NCI-H2196 (cell line): ENCODE results near the gene NPR1.
"Not testable (repeated sequence)": the region's sequence is repeated elsewhere in the genome, so short reads cannot be mapped to it uniquely, and the experiment has no call there.

ENCODE experiments used
- DNase-seq: peaks from one replicate; lab custom pipeline; 2025; ENCODE audit not compliant: unreplicated experiment; lab: John Stamatoyannopoulos, UW

NPR1 gene

DNA sequence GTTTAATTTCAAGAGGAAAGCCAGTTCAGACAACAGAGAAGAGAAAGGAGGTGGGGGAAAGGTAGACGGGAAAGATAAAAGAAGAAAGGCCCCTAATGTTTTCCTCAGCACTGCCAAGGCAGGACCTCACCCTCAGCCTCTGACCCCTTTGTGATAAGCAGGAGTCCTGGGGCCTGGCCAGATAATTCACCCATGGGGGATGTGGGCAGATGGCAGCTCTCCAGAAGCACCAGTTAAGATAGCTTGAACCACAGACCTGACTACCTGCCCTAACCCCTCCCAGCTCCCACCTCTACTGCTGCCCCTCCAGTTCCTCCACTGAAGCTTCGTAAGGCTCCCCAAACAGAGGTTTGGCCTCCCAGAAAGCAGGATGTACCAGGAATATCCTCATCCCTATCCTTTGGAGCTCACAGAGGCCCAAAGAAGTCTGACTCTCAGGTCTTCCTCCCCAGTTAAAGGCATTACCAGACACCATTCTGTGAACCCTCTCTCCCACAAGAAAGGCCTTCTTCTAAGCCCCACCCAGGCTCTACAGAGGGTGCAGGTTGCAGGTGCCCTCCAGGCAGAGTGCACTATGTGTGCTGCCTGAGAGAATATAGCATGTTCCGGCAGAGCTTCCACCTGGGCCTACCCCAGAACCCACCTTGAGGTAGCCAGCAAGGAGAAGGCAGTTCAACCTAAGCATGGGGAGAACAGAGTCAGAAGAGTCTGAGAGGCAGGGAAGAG, 29.2 kb upstream of the NPR1 start:
- DNase-seq = peak; percentile 67

DNA sequence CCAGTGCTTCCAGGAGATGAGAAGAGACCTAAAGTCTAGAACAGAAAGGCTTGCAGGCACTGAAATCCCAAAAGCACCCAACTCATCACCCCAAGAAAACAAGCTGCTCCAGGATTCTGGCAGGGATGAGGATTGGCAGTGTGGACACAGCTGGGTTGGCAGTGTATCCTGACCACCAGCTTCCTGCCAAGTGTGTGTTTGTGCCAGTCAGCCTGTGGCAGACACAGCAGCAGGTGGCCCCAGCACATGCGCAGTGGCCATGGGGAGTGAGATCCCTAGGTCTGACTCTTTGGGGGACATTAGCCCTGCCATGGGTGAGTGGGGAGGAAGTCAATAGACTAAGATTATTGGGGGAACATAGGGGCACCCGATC, 28.6 kb upstream of the NPR1 start:
- DNase-seq = peak; percentile 88

GRCh38 chr1:153651771-153652170, 26.7 kb upstream of the NPR1 start:
- DNase-seq = peak; percentile 23

DNA sequence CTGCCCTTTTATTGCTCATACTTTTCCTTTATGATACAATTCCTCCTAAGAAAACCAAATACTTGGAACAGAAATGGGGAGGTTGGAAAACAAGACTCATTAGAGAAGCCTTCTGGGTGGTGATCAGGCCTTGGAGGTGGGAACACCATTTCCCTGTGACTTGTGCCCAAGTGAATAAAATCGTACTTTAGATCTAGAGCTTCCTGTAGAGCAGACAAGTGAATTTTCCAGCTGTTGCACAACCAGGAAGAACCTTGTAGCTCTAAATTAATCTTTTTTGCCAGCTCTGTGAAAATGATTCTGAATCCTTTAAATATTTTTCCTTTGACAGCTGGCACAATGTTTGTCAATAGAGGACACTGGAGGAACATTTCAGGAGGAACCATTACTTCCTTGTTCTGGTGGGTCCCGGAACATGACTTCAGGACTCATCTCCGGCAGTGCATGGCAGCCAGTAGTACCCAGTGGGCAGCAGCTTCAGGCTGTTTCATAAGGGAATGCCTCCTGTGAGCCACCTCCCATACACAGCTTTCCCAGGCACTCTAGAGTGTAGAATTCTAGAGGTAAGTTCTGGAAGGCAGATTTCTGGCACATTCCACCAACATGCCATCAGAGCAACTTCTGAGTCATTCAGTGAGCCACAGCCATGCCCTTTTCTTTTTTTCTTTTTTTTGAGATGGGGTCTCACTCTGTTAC, 25.5 kb upstream of the NPR1 start:
- no peak for DNase-seq

DNA sequence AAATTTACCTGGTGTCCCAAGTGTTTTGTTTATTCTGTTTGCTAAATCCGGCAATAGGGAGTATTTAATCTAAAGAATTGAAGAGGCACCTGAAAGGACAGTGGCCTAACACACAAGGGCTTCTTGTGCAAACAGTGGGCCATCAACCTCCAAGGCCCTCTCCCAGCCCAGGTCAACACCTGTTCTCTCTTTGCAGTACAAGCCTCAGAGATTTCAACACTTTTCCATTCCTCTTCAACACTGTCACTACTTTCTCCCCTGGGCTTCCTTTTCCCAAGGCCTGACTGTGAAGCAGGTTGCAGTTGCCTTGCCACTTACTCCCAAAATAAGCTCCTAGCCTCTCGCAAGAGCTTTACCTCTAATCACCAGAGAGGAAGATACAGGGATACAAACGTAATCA, 23.2 kb upstream of the NPR1 start:
- peak; percentile 22 for DNase-seq

DNA sequence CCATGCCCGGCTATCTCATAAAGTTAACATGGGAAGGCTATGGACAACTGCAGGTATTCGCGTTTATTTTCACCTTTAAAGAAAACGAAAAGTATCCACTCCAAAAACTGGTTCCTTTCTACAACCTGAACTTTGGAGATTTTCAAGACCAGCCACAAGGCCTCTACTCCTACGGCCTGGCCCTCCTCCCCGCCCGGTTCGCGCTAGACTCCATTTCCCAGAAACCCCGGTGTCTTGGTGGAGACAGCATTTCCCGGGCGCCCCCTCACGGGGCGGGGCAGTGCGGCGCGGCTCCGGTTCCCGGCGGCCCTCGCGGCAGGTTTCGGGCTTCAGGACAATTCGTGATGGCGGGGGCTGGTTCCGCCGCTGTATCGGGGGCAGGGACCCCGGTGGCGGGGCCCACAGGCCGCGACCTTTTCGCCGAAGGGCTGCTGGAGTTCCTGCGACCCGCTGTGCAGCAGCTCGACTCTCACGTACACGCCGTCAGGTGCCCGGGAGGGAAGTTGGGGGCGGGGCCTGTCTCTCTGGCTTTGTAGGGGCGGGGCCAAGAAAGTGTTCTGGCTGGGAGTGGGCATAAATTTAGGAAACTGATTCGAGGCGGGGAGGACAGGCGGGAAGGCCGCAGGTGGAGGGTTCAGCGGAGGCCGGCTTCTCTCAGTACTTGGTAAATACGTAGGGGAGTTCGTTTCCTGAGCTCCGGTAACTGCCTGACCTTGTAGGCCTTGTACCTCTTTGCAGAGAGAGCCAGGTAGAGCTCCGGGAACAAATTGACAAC, 19.9 kb upstream of the NPR1 start, which contains the start of gene SNAPIN:
SNAPIN (plus strand) TSS at position 304 of the 775 bp plus-strand sequence; CDS start at position 345, 41 bp downstream.
- peak; percentile 89 for DNase-seq

DNA sequence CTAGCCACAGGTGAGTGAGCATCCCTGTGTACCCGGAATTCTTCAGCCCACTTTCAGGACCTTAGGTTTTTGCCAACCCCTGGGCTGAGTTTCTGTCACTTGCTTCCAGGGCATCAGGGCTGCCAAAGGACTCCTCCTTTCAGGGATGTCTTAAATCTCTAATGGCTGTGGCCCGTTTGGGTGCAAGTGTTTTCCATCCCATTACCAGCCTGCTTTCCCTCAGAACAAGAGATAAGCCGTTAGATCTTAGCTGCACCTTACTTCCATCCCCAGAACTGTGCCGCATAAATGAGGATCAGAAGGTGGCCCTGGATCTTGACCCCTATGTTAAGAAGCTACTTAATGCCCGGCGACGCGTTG, 19.3 kb upstream of the NPR1 start:
- no peak for DNase-seq

- no peak for DNase-seq
Measured at GRCh38 chr1:153659656-153660055, 18.8 kb upstream of the NPR1 start.

DNA sequence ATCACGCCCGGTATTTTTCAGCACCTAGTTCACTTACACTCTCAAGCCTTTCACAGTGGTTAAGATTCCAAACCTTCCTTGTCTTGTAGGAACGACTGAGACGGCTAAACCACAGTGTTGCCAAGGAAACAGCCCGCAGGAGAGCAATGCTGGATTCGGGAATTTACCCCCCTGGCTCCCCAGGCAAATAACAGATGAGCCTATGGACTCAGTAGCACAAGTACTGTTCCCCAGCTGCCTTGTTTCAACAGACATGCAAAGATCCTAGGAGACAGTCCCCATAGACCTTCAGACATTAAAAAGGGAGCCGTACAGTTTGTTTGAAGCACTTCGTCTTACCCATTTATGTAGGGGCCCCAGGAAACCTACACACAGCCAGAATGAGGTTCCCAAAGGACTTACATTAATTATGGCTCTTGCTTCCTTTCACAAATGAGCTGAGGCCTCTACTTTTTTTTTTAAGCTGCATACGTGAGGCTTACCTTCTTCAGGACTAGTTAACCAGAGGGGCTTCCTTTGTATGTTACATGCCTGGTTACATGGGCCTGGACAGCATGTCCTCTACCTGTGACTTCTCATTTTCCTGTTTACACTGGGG, 17.3 kb upstream of the NPR1 start:
- DNase-seq = no peak

DNA sequence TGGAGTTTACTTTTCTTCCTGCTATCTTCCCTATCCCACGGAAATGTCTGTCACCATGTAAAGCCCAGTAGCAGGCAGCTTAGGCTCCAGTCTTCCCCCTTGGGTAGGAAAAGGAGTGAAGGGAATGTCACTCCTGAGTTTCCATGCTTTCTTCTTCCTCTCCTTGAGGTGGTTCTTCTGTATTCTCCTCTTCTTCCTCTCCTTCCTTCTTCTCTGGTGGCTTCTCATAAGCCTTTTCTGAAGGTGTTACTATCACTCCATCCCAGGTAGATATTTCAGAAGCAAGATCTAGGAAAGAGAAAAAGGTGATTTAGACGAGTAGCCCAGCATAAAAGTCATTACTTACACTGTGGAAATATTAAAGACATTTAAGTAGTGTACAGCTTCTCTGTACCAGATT, 16.2 kb upstream of the NPR1 start:
- DNase-seq = no peak

GRCh38 chr1:153663211-153663610, 15.3 kb upstream of the NPR1 start:
- DNase-seq = no peak

GRCh38 chr1:153667439-153667838, 11.0 kb upstream of the NPR1 start:
- DNase-seq = no peak

GRCh38 chr1:153668672-153669071, 9.8 kb upstream of the NPR1 start:
- not testable (repeated sequence) for DNase-seq

GRCh38 chr1:153669606-153670005, 8.9 kb upstream of the NPR1 start:
- DNase-seq = no peak

DNA sequence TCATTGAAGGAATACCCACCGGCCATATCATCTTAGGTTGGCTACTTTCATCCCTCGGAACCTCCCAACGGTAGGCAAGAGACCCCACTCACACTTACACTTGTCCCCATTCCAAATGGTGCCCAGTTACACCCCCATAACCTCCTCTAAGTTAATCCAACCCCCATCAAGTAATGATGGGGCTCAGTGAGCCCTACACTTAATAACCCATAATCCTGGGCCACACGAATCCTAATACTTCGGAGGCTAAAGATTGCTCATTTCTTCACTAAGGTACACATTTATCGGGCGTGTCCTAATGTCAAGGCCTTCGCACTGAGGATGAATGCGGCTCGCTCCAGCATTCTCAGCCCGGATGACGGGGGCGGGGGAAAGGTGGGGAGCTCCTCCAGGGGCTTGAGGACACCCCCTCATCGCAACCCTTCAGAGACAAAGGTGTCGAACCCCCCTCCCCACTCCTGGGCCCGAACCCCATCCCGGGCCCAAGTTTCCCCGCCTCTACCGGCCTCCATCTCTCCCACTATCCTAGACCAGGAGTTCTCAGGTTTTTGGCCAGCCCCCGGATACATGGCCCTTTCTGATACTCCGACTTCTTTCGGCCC, 8.1 kb upstream of the NPR1 start:
- no peak for DNase-seq

DNA sequence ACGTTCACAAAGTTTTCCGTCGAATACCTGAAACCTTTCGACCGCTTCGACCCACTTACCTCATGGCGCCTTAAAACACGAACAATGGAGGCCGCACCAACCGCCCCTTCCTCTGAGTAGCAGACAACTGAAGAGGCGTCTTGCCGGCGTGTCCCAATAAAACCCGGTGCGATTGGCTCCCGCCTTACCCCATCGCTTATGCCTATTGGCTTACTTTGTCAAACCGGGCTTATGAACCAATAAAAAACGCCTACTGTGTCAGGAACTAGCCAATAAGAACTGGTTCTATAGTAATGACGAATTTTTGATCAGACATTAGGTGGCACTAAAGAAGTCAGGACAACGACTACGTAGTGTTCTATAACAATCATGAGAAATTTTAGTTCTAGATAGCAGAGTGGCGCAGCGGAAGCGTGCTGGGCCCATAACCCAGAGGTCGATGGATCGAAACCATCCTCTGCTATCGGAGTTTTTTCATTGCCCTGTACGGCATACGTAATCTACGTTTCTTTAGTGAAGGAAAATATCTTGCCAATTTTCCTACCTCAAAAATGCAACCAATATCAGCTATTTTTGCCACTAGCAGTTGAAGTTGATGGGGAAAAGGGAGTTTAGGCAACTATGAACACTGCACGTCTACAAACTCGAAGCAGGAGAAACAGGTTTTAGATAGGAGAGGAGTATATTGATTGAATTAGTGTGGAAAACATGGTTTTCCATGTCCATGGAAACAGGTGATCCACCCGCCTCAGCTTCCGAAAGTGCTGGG, 7.4 kb upstream of the NPR1 start, which contains the start of gene ILF2:
ILF2 (minus strand) TSS at position 135 of the 769 bp plus-strand sequence; CDS start at position 64, 71 bp downstream.
- DNase-seq = peak; percentile 97

GRCh38 chr1:153671628-153672353, 6.7 kb upstream of the NPR1 start:
- not testable (repeated sequence) for DNase-seq

DNA sequence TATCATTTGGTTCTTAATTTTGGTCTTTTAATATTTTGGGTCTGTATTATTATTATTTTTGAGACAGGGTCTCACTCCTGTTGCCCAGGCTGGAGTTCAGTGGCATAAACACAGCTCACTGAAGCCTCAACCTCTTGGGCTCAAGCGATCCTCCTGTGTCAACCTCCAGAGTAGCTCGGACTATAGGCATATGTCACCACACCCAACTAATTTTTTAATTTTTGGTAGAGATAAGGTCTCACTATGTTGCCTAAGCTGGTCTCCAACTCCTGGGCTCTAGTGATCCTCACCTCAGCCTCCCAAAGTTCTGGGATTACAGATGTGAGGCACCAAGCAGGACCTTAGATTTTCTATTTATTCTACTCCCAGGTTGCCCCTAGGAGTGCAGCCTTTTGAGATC, 5.0 kb upstream of the NPR1 start:
- no peak for DNase-seq

- DNase-seq = peak; percentile 49
Measured at GRCh38 chr1:153677718-153678518, 570 bp upstream of the NPR1 start.
